OCI-LY1 (cell line): ENCODE data around the gene FNDC11.

ENCODE experiments used
- H2AFZ ChIP-seq: fragments of 200-600 bp; sonication (generic), shearing (Covaris generic); 2 replicates; pipeline ENCODE4 v1.6.0; 2014; ENCODE audit warnings: antibody characterized with exemption, mild to moderate bottlenecking, low read length
- H3F3A ChIP-seq: fragments of 200-600 bp; sonication (generic), shearing (Covaris generic); 2 replicates; pipeline ENCODE4 v1.6.0; 2014; ENCODE audit warnings: mild to moderate bottlenecking, antibody characterized with exemption, low read length, moderate library complexity; ENCODE audit not compliant: insufficient read depth
- H3K27ac ChIP-seq: fragments of 200-600 bp; sonication (generic); 2 replicates; pipeline ENCODE4 v1.5.1; 2014; ENCODE audit warnings: low read length, mixed run types, mild to moderate bottlenecking, low read depth; ENCODE audit not compliant: poor library complexity, severe bottlenecking
- H3K27me3 ChIP-seq: fragments of 200-600 bp; sonication (generic); 2 replicates; pipeline ENCODE4 v1.6.0; 2014; ENCODE audit warnings: antibody characterized with exemption, mild to moderate bottlenecking, low read length, moderate library complexity; ENCODE audit not compliant: insufficient read depth
- H3K36me3 ChIP-seq: fragments of 200-600 bp; sonication (generic); 2 replicates; pipeline ENCODE4 v1.6.1; 2014; ENCODE audit warnings: mild to moderate bottlenecking, antibody characterized with exemption, low read length, moderate library complexity, mixed read lengths; ENCODE audit not compliant: insufficient read depth
- H3K4me1 ChIP-seq: fragments of 200-600 bp; sonication (generic); 2 replicates; pipeline ENCODE4 v1.5.1; 2014; ENCODE audit warnings: mild to moderate bottlenecking, low read length, moderate library complexity; ENCODE audit not compliant: insufficient read depth, severe bottlenecking
- H3K4me2 ChIP-seq: fragments of 200-600 bp; sonication (generic), shearing (Covaris generic); 2 replicates; pipeline ENCODE4 v1.6.1; 2014; ENCODE audit warnings: low read length
- H3K4me3 ChIP-seq: fragments of 200-600 bp; sonication (generic); 2 replicates; pipeline ENCODE4 v1.5.1; 2014; ENCODE audit warnings: low read length, low read depth, mild to moderate bottlenecking, mixed read lengths; ENCODE audit not compliant: poor library complexity, severe bottlenecking
- H3K79me2 ChIP-seq: fragments of 200-600 bp; shearing (Covaris generic); 2 replicates; pipeline ENCODE4 v1.6.1; 2016; ENCODE audit warnings: mixed run types, low read length, mixed read lengths; ENCODE audit not compliant: insufficient read depth
- H3K9ac ChIP-seq: fragments of 200-600 bp; sonication (generic), shearing (Covaris generic); 2 replicates; pipeline ENCODE4 v1.6.1; 2014; ENCODE audit warnings: mild to moderate bottlenecking, low read length, mixed read lengths
- H3K9me2 ChIP-seq: fragments of 200-600 bp; sonication (generic), shearing (Covaris generic); 2 replicates; pipeline ENCODE4 v1.6.1; 2014; ENCODE audit warnings: low read depth, mild to moderate bottlenecking, low read length, mixed read lengths
- H3K9me3 ChIP-seq: fragments of 200-600 bp; shearing (Covaris generic); 2 replicates; pipeline ENCODE4 v1.6.1; 2014; ENCODE audit warnings: low read length, mixed read lengths
- H4K20me1 ChIP-seq: fragments of 200-600 bp; sonication (generic), shearing (Covaris generic); 2 replicates; pipeline ENCODE4 v1.6.0; 2016; ENCODE audit warnings: mild to moderate bottlenecking, low read length; ENCODE audit not compliant: insufficient read depth
- CTCF ChIP-seq: fragments of 200-600 bp; sonication (generic), shearing (Covaris generic); IDR thresholded peaks from 2 replicates; pipeline ENCODE4 v1.5.1; 2017; ENCODE audit warnings: mild to moderate bottlenecking, antibody characterized with exemption, low read length, moderate library complexity, mixed read lengths
- EZH2 ChIP-seq: fragments of 200-600 bp; sonication (generic), shearing (Covaris generic); IDR thresholded peaks from 2 replicates; pipeline ENCODE4 v1.8.0; 2017; ENCODE audit warnings: borderline replicate concordance, mixed run types, mild to moderate bottlenecking, antibody characterized with exemption, low read length, moderate library complexity, mixed read lengths

FNDC11 gene

GRCh38 chr20:63582382-63583063 lies 28.6 kb downstream of the FNDC11 start:
- H3F3A ChIP-seq = no peaks in the 10 kb centered on the region
- peaks cover 10% of the 10 kb centered on the region; the same call in 1 of the 2 replicates for H3K27me3 ChIP-seq
- TF ChIP-seq CTCF (no peak), EZH2 (no peak)
- no peaks in the 10 kb centered on the region for H3K79me2 ChIP-seq
- no peaks in the 10 kb centered on the region for H3K9me3 ChIP-seq
- no peak overlapping the region for H3K4me2 ChIP-seq
- H3K9ac ChIP-seq = no peak overlapping the region
- no peaks in the 10 kb centered on the region; the same call in 1 of the 2 replicates for H3K36me3 ChIP-seq
- no peak overlapping the region for H3K4me3 ChIP-seq
- no peaks in the 10 kb centered on the region for H4K20me1 ChIP-seq
- H2AFZ ChIP-seq = no peak overlapping the region
- H3K27ac ChIP-seq = no peak overlapping the region
- H3K4me1 ChIP-seq = no peaks in the 10 kb centered on the region
- no peaks in the 10 kb centered on the region for H3K9me2 ChIP-seq

GRCh38 chr20:63585616-63586565 lies 31.9 kb downstream of the FNDC11 start:
- Histone ChIP-seq H3K27ac (no peak overlapping the region), H3K9me2 (no peaks in the 10 kb centered on the region), H3F3A (no peaks in the 10 kb centered on the region), H3K4me3 (no peak overlapping the region), H3K9ac (no peak overlapping the region), H3K4me2 (no peak overlapping the region), H3K9me3 (no peaks in the 10 kb centered on the region), H3K27me3 (no peaks in the 10 kb centered on the region), H2AFZ (no peak overlapping the region), H3K36me3 (peaks cover 18% of the 10 kb centered on the region), H4K20me1 (no peaks in the 10 kb centered on the region), H3K79me2 (no peaks in the 10 kb centered on the region), H3K4me1 (no peaks in the 10 kb centered on the region)
- TF ChIP-seq CTCF = no peak
- no peak for TF ChIP-seq EZH2

- Histone ChIP-seq H3K79me2 (no peaks in the 10 kb centered on the region), H3F3A (no peaks in the 10 kb centered on the region), H3K27ac (no peak overlapping the region), H3K36me3 (peaks cover 25% of the 10 kb centered on the region), H2AFZ (no peak overlapping the region), H3K27me3 (no peaks in the 10 kb centered on the region), H3K9ac (no peak overlapping the region), H4K20me1 (no peaks in the 10 kb centered on the region), H3K4me1 (no peaks in the 10 kb centered on the region), H3K9me3 (no peaks in the 10 kb centered on the region), H3K4me2 (no peak overlapping the region), H3K9me2 (no peaks in the 10 kb centered on the region), H3K4me3 (no peak overlapping the region)
- TF ChIP-seq EZH2 (no peak), CTCF (no peak)
Measured at GRCh38 chr20:63586797-63587196, 32.8 kb downstream of the FNDC11 start.
